Hepatocyte (in vitro differentiated cells): ENCODE results near the gene SPTLC1.
"Not testable (repeated sequence)": the region's sequence is repeated elsewhere in the genome, so short reads cannot be mapped to it uniquely, and the experiment has no call there.

Experiments used
- EZH2 ChIP-seq: fragments of 200-600 bp; sonication (generic); IDR thresholded peaks from 2 replicates; pipeline ENCODE4 v1.6.1; 2016; ENCODE audit warnings: antibody characterized with exemption, mild to moderate bottlenecking, borderline replicate concordance
- TF ChIP-seq, protein P1 (sequence below): fragments of 200-600 bp; sonication (generic); IDR thresholded peaks from 2 replicates; pipeline ENCODE4 v1.5.1; 2016; ENCODE audit warnings: antibody characterized with exemption, mild to moderate bottlenecking; ENCODE audit not compliant: poor library complexity

DNA sequence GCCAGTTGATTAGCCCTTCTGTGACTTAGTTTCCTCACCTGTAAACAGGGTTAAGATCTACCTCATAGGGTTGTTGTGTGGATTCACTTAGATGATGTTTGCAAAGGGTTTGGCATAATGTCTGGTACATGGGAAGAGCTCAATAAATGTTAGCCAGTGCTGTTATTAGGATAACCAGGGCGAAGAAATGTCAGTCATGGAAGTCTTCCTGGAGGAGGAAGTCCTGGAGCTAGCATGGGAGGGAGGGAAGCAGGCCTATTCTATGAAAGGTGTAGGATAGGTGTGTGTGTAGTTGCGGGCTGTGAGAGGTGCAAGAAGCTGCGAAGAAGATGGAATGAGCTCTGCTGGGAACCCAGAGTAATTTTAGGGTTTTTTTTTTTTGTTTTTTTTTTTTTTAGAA lies 30.6 kb upstream of the SPTLC1 start:
- TF ChIP-seq EZH2 = not testable (repeated sequence)
- TF ChIP-seq, protein P1, sequence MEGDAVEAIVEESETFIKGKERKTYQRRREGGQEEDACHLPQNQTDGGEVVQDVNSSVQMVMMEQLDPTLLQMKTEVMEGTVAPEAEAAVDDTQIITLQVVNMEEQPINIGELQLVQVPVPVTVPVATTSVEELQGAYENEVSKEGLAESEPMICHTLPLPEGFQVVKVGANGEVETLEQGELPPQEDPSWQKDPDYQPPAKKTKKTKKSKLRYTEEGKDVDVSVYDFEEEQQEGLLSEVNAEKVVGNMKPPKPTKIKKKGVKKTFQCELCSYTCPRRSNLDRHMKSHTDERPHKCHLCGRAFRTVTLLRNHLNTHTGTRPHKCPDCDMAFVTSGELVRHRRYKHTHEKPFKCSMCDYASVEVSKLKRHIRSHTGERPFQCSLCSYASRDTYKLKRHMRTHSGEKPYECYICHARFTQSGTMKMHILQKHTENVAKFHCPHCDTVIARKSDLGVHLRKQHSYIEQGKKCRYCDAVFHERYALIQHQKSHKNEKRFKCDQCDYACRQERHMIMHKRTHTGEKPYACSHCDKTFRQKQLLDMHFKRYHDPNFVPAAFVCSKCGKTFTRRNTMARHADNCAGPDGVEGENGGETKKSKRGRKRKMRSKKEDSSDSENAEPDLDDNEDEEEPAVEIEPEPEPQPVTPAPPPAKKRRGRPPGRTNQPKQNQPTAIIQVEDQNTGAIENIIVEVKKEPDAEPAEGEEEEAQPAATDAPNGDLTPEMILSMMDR = not testable (repeated sequence)
